ENCODE results near the gene COL9A1. TPM values are rescaled to one million over a fixed set of nuclear protein-coding genes. Genes with fewer than 3 reads are reported as not detected.

The COL9A1 gene
- total and polyA plus RNA-seq, 12 donors = 0.17 to 1.6 TPM; not detected in 10

DNA sequence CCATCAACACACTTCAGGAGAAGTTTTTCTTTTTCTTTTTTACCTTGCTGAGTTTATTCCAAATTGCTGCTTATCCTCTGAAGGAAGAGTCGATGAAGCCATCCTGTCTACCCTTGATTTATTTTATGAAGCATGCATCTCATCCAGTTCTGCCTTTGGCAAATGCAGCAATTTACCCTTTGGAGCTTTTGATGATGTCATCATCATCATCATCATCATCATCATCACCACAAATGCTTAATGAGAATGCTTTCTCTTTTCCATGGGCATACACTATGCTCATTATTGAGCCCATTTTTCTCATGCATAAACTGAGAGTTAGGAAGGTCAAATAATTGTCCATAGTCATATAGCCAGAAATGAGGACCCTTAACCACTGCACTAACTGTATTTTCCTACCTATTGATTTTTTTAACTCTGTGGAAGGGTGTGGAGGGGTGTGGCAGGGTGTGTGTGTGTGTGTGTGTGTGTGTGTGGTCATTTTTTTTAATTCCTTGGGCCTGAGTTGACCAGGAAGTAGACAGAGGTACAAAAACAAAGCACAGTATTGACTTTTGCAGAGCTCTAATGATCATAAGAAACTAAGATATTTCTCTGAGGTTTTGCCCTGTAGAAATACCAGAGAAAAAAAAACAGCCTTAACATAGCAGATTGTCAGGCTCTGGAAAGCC, 82.8 kb downstream of the COL9A1 start:
- no peak overlapping the region for H3K4me3 ChIP-seq
- TF ChIP-seq, protein P1, sequence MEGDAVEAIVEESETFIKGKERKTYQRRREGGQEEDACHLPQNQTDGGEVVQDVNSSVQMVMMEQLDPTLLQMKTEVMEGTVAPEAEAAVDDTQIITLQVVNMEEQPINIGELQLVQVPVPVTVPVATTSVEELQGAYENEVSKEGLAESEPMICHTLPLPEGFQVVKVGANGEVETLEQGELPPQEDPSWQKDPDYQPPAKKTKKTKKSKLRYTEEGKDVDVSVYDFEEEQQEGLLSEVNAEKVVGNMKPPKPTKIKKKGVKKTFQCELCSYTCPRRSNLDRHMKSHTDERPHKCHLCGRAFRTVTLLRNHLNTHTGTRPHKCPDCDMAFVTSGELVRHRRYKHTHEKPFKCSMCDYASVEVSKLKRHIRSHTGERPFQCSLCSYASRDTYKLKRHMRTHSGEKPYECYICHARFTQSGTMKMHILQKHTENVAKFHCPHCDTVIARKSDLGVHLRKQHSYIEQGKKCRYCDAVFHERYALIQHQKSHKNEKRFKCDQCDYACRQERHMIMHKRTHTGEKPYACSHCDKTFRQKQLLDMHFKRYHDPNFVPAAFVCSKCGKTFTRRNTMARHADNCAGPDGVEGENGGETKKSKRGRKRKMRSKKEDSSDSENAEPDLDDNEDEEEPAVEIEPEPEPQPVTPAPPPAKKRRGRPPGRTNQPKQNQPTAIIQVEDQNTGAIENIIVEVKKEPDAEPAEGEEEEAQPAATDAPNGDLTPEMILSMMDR (IDR thresholded peaks at IDR 0.05) = no peak
- TF ChIP-seq POLR2A (IDR thresholded peaks at IDR 0.05) = no peak
- WGBS, 4 donors = 60 to 72% (median 67%) methylated on average over 1 of the region's 1 CpG
- DNase-seq = no peak
- no peak overlapping the region for H3K27ac ChIP-seq
- H3K36me3 ChIP-seq (replicated peaks in 1 of 2) = no peaks in the 10 kb centered on the region
- H3K27me3 ChIP-seq = no peaks in the 10 kb centered on the region
- intact Hi-C loops (cut with DNase I) = no loop called here
- H3K9me3 ChIP-seq (replicated peaks in 1 of 3) = no peaks in the 10 kb centered on the region
- no peaks in the 10 kb centered on the region for H3K4me1 ChIP-seq (replicated peaks in 1 of 2)

DNA sequence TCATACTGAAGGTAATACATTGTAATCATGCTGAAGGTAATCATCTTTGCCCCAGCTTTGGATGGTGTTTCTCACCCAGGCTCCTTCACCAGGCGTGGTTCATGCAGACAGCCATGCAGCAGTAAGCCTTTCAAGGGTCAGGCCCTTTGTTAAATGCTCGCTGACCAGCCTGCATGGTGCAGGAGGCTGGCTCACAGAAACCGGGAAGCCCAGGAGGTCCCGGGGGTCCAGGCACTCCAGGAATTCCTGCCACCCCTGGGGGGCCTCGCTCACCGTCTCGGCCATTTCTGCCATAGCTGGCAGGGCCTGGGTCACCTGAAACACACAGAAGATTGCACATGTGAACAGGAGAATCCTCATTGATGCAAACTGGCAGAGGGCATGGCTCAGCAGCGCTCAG, 86.1 kb downstream of the COL9A1 start:
- no peaks in the 10 kb centered on the region for H3K9me3 ChIP-seq (replicated peaks in 1 of 3)
- H3K36me3 ChIP-seq (replicated peaks in 1 of 2) = no peaks in the 10 kb centered on the region
- no peak overlapping the region for H3K27ac ChIP-seq
- TF ChIP-seq POLR2A (IDR thresholded peaks at IDR 0.05) = no peak
- TF ChIP-seq, protein P1 (IDR thresholded peaks at IDR 0.05) = no peak
- intact Hi-C loops (cut with DNase I) = no loop called here
- no peak for DNase-seq
- WGBS, 4 donors = 58 to 70% (median 66%) methylated on average over 5 to 8 of the region's 8 CpGs
- H3K4me3 ChIP-seq = no peak overlapping the region
- H3K27me3 ChIP-seq = no peaks in the 10 kb centered on the region
- H3K4me1 ChIP-seq (replicated peaks in 1 of 2) = no peaks in the 10 kb centered on the region

DNA sequence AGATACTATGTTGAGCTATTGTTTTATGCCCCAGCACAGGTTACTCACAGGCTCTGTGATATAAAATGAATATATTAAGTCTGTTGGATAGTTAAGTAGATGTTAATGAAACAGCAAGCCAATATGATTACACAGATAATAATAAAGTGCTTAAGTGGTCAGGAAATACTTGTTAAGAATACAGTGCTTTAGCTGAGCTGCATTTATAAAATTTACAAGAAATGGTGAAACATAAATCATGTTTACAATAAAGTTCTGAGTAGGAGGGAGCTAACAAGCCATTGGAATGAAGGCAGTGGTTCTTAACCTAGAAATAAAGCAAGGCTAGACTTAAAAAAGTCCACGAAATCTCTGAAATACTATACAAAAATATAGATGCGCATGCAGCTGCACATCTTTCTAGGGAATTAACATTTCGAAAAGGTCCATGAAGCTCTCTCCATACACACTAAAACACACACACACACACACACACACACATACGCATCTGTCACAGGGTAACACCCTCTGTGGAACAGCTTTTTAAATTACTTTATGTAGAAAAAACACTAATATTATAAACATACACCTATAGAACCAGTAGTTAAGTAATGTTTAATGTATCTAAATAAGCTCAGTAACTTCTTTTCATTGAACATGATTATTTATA, 87.3 kb downstream of the COL9A1 start:
- no peak overlapping the region for H3K27ac ChIP-seq
- H3K9me3 ChIP-seq (replicated peaks in 1 of 3) = no peaks in the 10 kb centered on the region
- DNase-seq = no peak
- 73 to 84% (median 77%) methylated on average over 4 of the region's 4 CpGs for WGBS, 4 donors
- TF ChIP-seq POLR2A (IDR thresholded peaks at IDR 0.05) = no peak
- TF ChIP-seq, protein P1 (IDR thresholded peaks at IDR 0.05) = no peak
- intact Hi-C loops (cut with DNase I) = no loop called here
- no peaks in the 10 kb centered on the region for H3K27me3 ChIP-seq
- H3K4me3 ChIP-seq = no peak overlapping the region
- no peaks in the 10 kb centered on the region for H3K36me3 ChIP-seq (replicated peaks in 1 of 2)
- H3K4me1 ChIP-seq (replicated peaks in 1 of 2) = no peaks in the 10 kb centered on the region

DNA sequence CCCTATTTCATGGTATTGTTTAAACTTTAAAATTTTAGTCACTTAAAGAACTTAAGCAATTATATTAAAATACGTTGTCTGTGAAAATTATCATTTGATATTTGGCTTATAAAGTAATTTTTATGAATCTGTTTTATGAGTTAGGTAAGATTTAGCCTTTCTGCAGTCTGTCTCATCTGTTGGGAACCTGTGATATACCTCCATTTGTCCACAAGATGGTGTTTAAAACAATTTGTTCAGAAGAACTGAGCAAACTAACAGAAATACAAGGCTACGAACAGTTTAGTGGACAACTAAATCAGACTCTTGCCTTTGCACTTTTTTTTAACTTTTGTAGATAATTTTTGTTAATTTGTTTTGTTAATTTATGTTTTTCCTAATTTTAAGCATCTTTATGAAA, 92.4 kb downstream of the COL9A1 start:
- H3K4me1 ChIP-seq (replicated peaks in 1 of 2) = no peaks in the 10 kb centered on the region
- WGBS, 4 donors = 42 to 55% (median 49%) methylated on average over 2 of the region's 2 CpGs
- no peak for TF ChIP-seq POLR2A (IDR thresholded peaks at IDR 0.05)
- TF ChIP-seq, protein P1 (IDR thresholded peaks at IDR 0.05) = peak in 1 of 6 experiments; percentile 12
- no peaks in the 10 kb centered on the region for H3K9me3 ChIP-seq (replicated peaks in 1 of 3)
- no peaks in the 10 kb centered on the region for H3K36me3 ChIP-seq (replicated peaks in 1 of 2)
- intact Hi-C loops (cut with DNase I) = no loop called here
- no peak overlapping the region for H3K4me3 ChIP-seq
- no peaks in the 10 kb centered on the region for H3K27me3 ChIP-seq
- no peak overlapping the region for H3K27ac ChIP-seq
- DNase-seq = no peak
